HepG2 (cell line): ENCODE results near the gene TXNRD2. TPM values are rescaled to one million over a fixed set of nuclear protein-coding genes. Genes with fewer than 3 reads are reported as not detected.

Experiments used
- CHD4 ChIP-seq: fragments of 200-600 bp; sonication (generic); IDR thresholded peaks from 2 replicates; pipeline ENCODE4 v1.7.0; 2017; ENCODE audit warnings: mild to moderate bottlenecking, low read length, borderline replicate concordance
- FOXC1 ChIP-seq: sonication (generic); formaldehyde crosslinking; IDR thresholded peaks from 2 replicates; pipeline ENCODE4 v1.8.0; 2022; ENCODE audit warnings: mild to moderate bottlenecking, missing genetic modification reagents, borderline replicate concordance
- MAFK ChIP-seq, 2 experiments: IDR thresholded peaks in 1 of 2; conservative IDR thresholded peaks in 1 of 2; 2 replicates each; pipeline ENCODE4 v1.6.1; 2011; ENCODE audit warnings: improper control_type of control experiment in 2 of 2, low read length in 2 of 2
- MXD4 ChIP-seq: IDR thresholded peaks from 2 replicates; pipeline ENCODE4 v1.6.1; 2016; ENCODE audit warnings: mild to moderate bottlenecking, missing biosample characterization, missing genetic modification reagents
- NFE2 ChIP-seq: sonication (generic); formaldehyde crosslinking; IDR thresholded peaks from 2 replicates; pipeline ENCODE4 v1.4.0; 2020; ENCODE audit warnings: missing genetic modification reagents
- SOX5 ChIP-seq: IDR thresholded peaks from 2 replicates; pipeline ENCODE4 v1.6.1; 2016; ENCODE audit warnings: borderline replicate concordance
- TCF12 ChIP-seq, 2 experiments: fragments of 450-650 bp in 1 of 2; sonication (generic) in 1 of 2; formaldehyde crosslinking in 1 of 2; IDR thresholded peaks; 2 replicates each; pipeline versions ENCODE4 v1.6.1 to v1.8.0; 2017 to 2022; ENCODE audit warnings: antibody characterized with exemption in 1 of 2, mild to moderate bottlenecking in 1 of 2, missing genetic modification reagents in 1 of 2, moderate library complexity in 1 of 2
- YEATS2 ChIP-seq: sonication (generic); formaldehyde crosslinking; IDR thresholded peaks from 2 replicates; pipeline ENCODE4 v1.4.0; 2020; ENCODE audit warnings: missing genetic modification reagents, borderline replicate concordance
- ZNF550 ChIP-seq: sonication (generic); formaldehyde crosslinking; IDR thresholded peaks from 2 replicates; pipeline ENCODE4 v1.4.0; 2020; ENCODE audit warnings: mild to moderate bottlenecking, missing genetic modification reagents, borderline replicate concordance
- ZNF563 ChIP-seq: sonication (generic); formaldehyde crosslinking; IDR thresholded peaks from 2 replicates; pipeline ENCODE4 v1.8.0; 2022; ENCODE audit warnings: mild to moderate bottlenecking, moderate library complexity, missing genetic modification reagents
- ZSCAN21 ChIP-seq: sonication (generic); formaldehyde crosslinking; IDR thresholded peaks from 2 replicates; pipeline ENCODE4 v1.8.0; 2022; ENCODE audit warnings: mild to moderate bottlenecking, missing genetic modification reagents, moderate library complexity, borderline replicate concordance
- polyA plus RNA-seq, 8 experiments: library from polyadenylated mRNA; depleted of rRNA in 3 of 8; stranded (reverse) in 7 of 8; unstranded in 1 of 8; fragments of >200 nt; fragmentation: Illumina TruSeq in 4 of 8; extraction: Trizol in 4 of 8; gene quantifications; 2 replicates each; pipeline versions ENCODE4 v1.2.1 to v1.2.3, GENCODE V29; 2011 to 2016; ENCODE audit warnings: low read depth in 4 of 8, missing spikeins in 1 of 8, mixed read lengths in 1 of 8; ENCODE audit not compliant: insufficient read depth in 1 of 8
- total RNA-seq, 5 experiments: library from RNA; depleted of rRNA; stranded (reverse); fragments of >200 nt; fragmentation: Illumina TruSeq; extraction: Trizol; gene quantifications; 2 replicates each; pipeline ENCODE4 v1.2.3, GENCODE V29; 2016; ENCODE audit warnings: low read depth in 1 of 5
- TF ChIP-seq, protein P1 (sequence below): sonication (generic); formaldehyde crosslinking; IDR thresholded peaks from 2 replicates; pipeline ENCODE4 v1.9.0; 2022; ENCODE audit warnings: missing genetic modification reagents, mild to moderate bottlenecking, borderline replicate concordance
- TF ChIP-seq, protein P2 (sequence below): sonication (generic); formaldehyde crosslinking; IDR thresholded peaks from 2 replicates; pipeline ENCODE4 v1.5.0; 2020; ENCODE audit warnings: mild to moderate bottlenecking, low read depth, missing genetic modification reagents, borderline replicate concordance
- TF ChIP-seq, protein P3 (sequence below): fragments of 450-650 bp; IDR thresholded peaks from 2 replicates; pipeline ENCODE4 v1.6.1; 2017; ENCODE audit warnings: mild to moderate bottlenecking
- TF ChIP-seq, protein P4 (sequence below): sonication (generic); formaldehyde crosslinking; IDR thresholded peaks from 2 replicates; pipeline ENCODE4 v1.4.0; 2020; ENCODE audit warnings: missing genetic modification reagents, borderline replicate concordance
- TF ChIP-seq, protein P5 (sequence below): sonication (generic); formaldehyde crosslinking; conservative IDR thresholded peaks from 2 replicates; pipeline ENCODE4 v1.4.0; 2020; ENCODE audit warnings: missing genetic modification reagents

Gene TXNRD2
- total and polyA plus RNA-seq, 2 of the 13 experiments (the other 11 are each of a cell fraction or from before 2014, with no cell fraction given) = 17.5 to 18.6 TPM

DNA sequence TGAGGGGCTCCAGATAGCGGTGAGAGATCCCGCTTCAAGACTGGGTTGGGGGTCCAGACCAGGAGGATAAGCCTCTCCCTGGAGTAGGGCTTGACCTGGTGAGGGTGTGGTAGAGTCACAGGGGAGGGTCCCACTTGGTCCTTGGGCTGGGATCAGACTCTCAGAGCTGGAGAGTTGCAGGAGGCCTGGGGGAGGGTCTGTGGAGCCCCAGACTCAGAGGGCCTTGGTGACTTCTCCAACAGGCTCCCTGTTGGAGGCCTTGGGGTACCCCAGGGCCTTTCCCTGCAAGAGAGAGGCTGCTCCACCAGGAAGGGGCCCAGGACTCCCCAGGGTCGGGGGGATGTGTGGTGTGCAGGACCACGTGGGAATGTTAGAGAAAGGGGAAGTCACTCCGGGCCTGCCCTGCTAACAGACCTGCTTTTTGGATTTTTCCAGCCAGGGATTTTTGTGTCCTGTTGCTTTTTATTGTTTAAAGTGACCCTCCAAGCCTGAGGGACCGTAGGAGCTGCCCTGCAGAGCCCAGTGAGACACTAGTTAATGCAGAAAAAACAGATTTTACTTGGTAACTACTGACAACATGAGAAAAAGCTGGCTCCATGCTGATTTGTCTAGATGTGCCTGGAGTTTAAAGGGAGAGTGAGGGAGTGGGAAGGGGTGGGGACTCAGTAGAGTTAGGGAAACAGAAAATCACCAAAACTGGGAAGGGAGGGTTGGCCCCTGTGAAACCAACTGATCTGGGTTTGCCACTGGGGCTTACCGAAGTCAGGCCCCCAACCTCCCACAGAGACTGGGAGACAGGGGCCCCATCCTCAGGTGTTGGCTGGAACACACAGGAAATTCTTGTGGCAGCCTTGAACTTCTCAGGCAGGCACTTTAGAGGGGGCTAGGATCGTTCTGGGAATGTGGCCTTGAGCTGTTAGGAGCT is 801 bp upstream of the TXNRD2 start (continued):
- TF ChIP-seq ZSCAN21 (CRISPR knock-in tag) = no peak
- no peak for TF ChIP-seq FOXC1
- TF ChIP-seq TCF12 (IDR thresholded peaks at IDR 0.05) = no peak
- no peak for TF ChIP-seq TCF12 (CRISPR knock-in tag; IDR thresholded peaks at IDR 0.05)
- TF ChIP-seq ZNF563 = no peak
- TF ChIP-seq, protein P1, sequence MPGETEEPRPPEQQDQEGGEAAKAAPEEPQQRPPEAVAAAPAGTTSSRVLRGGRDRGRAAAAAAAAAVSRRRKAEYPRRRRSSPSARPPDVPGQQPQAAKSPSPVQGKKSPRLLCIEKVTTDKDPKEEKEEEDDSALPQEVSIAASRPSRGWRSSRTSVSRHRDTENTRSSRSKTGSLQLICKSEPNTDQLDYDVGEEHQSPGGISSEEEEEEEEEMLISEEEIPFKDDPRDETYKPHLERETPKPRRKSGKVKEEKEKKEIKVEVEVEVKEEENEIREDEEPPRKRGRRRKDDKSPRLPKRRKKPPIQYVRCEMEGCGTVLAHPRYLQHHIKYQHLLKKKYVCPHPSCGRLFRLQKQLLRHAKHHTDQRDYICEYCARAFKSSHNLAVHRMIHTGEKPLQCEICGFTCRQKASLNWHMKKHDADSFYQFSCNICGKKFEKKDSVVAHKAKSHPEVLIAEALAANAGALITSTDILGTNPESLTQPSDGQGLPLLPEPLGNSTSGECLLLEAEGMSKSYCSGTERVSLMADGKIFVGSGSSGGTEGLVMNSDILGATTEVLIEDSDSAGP (CRISPR knock-in tag) = peak; percentile 74; the same call in 1 of the 2 replicates
- TF ChIP-seq, protein P2, sequence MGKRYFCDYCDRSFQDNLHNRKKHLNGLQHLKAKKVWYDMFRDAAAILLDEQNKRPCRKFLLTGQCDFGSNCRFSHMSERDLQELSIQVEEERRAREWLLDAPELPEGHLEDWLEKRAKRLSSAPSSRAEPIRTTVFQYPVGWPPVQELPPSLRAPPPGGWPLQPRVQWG = no peak
- peak; percentile 25; the same call in 1 of the 2 replicates for TF ChIP-seq SOX5
- TF ChIP-seq, protein P3, sequence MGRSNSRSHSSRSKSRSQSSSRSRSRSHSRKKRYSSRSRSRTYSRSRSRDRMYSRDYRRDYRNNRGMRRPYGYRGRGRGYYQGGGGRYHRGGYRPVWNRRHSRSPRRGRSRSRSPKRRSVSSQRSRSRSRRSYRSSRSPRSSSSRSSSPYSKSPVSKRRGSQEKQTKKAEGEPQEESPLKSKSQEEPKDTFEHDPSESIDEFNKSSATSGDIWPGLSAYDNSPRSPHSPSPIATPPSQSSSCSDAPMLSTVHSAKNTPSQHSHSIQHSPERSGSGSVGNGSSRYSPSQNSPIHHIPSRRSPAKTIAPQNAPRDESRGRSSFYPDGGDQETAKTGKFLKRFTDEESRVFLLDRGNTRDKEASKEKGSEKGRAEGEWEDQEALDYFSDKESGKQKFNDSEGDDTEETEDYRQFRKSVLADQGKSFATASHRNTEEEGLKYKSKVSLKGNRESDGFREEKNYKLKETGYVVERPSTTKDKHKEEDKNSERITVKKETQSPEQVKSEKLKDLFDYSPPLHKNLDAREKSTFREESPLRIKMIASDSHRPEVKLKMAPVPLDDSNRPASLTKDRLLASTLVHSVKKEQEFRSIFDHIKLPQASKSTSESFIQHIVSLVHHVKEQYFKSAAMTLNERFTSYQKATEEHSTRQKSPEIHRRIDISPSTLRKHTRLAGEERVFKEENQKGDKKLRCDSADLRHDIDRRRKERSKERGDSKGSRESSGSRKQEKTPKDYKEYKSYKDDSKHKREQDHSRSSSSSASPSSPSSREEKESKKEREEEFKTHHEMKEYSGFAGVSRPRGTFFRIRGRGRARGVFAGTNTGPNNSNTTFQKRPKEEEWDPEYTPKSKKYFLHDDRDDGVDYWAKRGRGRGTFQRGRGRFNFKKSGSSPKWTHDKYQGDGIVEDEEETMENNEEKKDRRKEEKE = no peak
- TF ChIP-seq ZNF550 = no peak
- TF ChIP-seq, protein P4, sequence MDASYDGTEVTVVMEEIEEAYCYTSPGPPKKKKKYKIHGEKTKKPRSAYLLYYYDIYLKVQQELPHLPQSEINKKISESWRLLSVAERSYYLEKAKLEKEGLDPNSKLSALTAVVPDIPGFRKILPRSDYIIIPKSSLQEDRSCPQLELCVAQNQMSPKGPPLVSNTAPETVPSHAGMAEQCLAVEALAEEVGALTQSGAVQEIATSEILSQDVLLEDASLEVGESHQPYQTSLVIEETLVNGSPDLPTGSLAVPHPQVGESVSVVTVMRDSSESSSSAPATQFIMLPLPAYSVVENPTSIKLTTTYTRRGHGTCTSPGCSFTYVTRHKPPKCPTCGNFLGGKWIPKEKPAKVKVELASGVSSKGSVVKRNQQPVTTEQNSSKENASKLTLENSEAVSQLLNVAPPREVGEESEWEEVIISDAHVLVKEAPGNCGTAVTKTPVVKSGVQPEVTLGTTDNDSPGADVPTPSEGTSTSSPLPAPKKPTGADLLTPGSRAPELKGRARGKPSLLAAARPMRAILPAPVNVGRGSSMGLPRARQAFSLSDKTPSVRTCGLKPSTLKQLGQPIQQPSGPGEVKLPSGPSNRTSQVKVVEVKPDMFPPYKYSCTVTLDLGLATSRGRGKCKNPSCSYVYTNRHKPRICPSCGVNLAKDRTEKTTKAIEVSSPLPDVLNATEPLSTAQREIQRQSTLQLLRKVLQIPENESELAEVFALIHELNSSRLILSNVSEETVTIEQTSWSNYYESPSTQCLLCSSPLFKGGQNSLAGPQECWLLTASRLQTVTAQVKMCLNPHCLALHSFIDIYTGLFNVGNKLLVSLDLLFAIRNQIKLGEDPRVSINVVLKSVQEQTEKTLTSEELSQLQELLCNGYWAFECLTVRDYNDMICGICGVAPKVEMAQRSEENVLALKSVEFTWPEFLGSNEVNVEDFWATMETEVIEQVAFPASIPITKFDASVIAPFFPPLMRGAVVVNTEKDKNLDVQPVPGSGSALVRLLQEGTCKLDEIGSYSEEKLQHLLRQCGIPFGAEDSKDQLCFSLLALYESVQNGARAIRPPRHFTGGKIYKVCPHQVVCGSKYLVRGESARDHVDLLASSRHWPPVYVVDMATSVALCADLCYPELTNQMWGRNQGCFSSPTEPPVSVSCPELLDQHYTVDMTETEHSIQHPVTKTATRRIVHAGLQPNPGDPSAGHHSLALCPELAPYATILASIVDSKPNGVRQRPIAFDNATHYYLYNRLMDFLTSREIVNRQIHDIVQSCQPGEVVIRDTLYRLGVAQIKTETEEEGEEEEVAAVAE (CRISPR knock-in tag) = no peak
- TF ChIP-seq MXD4 (CRISPR knock-in tag) = no peak
- TF ChIP-seq, protein P5, sequence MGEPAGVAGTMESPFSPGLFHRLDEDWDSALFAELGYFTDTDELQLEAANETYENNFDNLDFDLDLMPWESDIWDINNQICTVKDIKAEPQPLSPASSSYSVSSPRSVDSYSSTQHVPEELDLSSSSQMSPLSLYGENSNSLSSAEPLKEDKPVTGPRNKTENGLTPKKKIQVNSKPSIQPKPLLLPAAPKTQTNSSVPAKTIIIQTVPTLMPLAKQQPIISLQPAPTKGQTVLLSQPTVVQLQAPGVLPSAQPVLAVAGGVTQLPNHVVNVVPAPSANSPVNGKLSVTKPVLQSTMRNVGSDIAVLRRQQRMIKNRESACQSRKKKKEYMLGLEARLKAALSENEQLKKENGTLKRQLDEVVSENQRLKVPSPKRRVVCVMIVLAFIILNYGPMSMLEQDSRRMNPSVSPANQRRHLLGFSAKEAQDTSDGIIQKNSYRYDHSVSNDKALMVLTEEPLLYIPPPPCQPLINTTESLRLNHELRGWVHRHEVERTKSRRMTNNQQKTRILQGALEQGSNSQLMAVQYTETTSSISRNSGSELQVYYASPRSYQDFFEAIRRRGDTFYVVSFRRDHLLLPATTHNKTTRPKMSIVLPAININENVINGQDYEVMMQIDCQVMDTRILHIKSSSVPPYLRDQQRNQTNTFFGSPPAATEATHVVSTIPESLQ (CRISPR knock-in tag) = no peak
- no peak for TF ChIP-seq NFE2 (CRISPR knock-in tag)
- no peak for TF ChIP-seq CHD4
- TF ChIP-seq MAFK (conservative IDR thresholded peaks at IDR 0.05 in 1 of 2, IDR thresholded peaks at IDR 0.05 in 1 of 2; ENCODE audit: low read length in 2 of 2) = no peak
- no peak for TF ChIP-seq YEATS2 (CRISPR knock-in tag)
